IMR-90 (cell line): ENCODE data around the gene ADAMTSL1. TPM values are rescaled to one million over a fixed set of nuclear protein-coding genes. Genes with fewer than 3 reads are reported as not detected.

ENCODE experiments used
- ATAC-seq: fragments of 200-7000 bp; cut with Tn5 transposase; 2 replicates; pipeline ENCODE4 v1.9.1; 2020; ENCODE audit warnings: low read depth, mild to moderate bottlenecking, moderate library complexity
- BruUV-seq: library from RNA; stranded (reverse); fragments of 400-500 nt; replicated peaks from 2 replicates; lab custom pipeline; 2021; lab: Mats Ljungman, UMichigan
- CTCF ChIA-PET: fragments of 300-600 bp; formaldehyde crosslinking; extraction: SDS; loops from one replicate; lab custom pipeline; 2021; ENCODE audit warnings: antibody characterized with exemption; lab: Yijun Ruan, JAX
- POLR2A ChIA-PET: fragments of 300-600 bp; sonication (Branson Sonifier 250); formaldehyde crosslinking; loops from one replicate; lab custom pipeline; 2022; ENCODE audit warnings: antibody characterized with exemption; ENCODE audit not compliant: unreplicated experiment; lab: Charles Lee
- DNase-seq: peaks from one replicate; pipeline ENCODE4 v3.0.0; 2013
- H2AFZ ChIP-seq: replicated peaks from 2 replicates; pipeline ENCODE3; 2013; ENCODE audit warnings: low read length, mild to moderate bottlenecking; ENCODE audit not compliant: poor library complexity
- H2AK5ac ChIP-seq: 2 replicates; pipeline ENCODE4 v1.6.1; 2013; ENCODE audit warnings: low read depth, low read length, inconsistent platforms
- H2AK9ac ChIP-seq: replicated peaks from 2 replicates; pipeline ENCODE3; 2013; ENCODE audit warnings: mild to moderate bottlenecking, low read depth, low read length, moderate library complexity; ENCODE audit not compliant: poor library complexity
- H2BK120ac ChIP-seq: 2 replicates; pipeline ENCODE4 v1.6.1; 2013; ENCODE audit warnings: low read depth, low read length, inconsistent platforms
- H2BK15ac ChIP-seq: 3 replicates; pipeline ENCODE4 v1.6.1; 2013; ENCODE audit warnings: low read depth, low read length, inconsistent platforms
- H2BK20ac ChIP-seq: 2 replicates; pipeline ENCODE4 v1.6.1; 2013; ENCODE audit warnings: low read depth, mild to moderate bottlenecking, inconsistent platforms, low read length, moderate library complexity
- H2BK5ac ChIP-seq: 2 replicates; pipeline ENCODE4 v1.6.1; 2013; ENCODE audit warnings: mild to moderate bottlenecking, low read depth, low read length, inconsistent platforms; ENCODE audit not compliant: poor library complexity, severe bottlenecking
- H3K14ac ChIP-seq: replicated peaks from 2 replicates; pipeline ENCODE4 v1.6.1; 2013; ENCODE audit warnings: low read depth, low read length, inconsistent platforms
- H3K18ac ChIP-seq: 2 replicates; pipeline ENCODE4 v1.6.1; 2013; ENCODE audit warnings: low read depth, low read length, control low read depth
- H3K23ac ChIP-seq: 2 replicates; pipeline ENCODE4 v1.6.1; 2013; ENCODE audit warnings: low read depth, low read length, inconsistent platforms
- H3K27ac ChIP-seq: 2 replicates; pipeline ENCODE4 v1.5.1; 2013; ENCODE audit warnings: mild to moderate bottlenecking, control low read depth, low read length; ENCODE audit not compliant: insufficient read depth
- H3K27me3 ChIP-seq: 2 replicates; pipeline ENCODE4 v1.6.1; 2013; ENCODE audit warnings: low read length; ENCODE audit not compliant: control insufficient read depth, insufficient read depth
- H3K36me3 ChIP-seq: 2 replicates; pipeline ENCODE4 v1.6.1; 2013; ENCODE audit warnings: low read length, mixed read lengths; ENCODE audit not compliant: control insufficient read depth, insufficient read depth
- H3K4ac ChIP-seq: 2 replicates; pipeline ENCODE4 v1.6.1; 2013; ENCODE audit warnings: low read depth, low read length, inconsistent platforms
- H3K4me1 ChIP-seq: 2 replicates; pipeline ENCODE4 v1.6.1; 2013; ENCODE audit warnings: low read length, mixed read lengths; ENCODE audit not compliant: control insufficient read depth, insufficient read depth
- H3K4me2 ChIP-seq: 2 replicates; pipeline ENCODE4 v1.6.1; 2013; ENCODE audit warnings: low read depth, mild to moderate bottlenecking, control low read depth, low read length, moderate library complexity
- H3K4me3 ChIP-seq: 2 replicates; pipeline ENCODE4 v1.5.1; 2013; ENCODE audit warnings: low read depth, mild to moderate bottlenecking, control low read depth, low read length, moderate library complexity; ENCODE audit not compliant: insufficient read depth
- H3K56ac ChIP-seq: 2 replicates; pipeline ENCODE4 v1.6.1; 2013; ENCODE audit warnings: low read length, inconsistent platforms; ENCODE audit not compliant: insufficient read depth; ENCODE audit errors: extremely low read depth
- H3K79me1 ChIP-seq, 2 experiments: 2 replicates each; pipeline ENCODE4 v1.6.1; 2013; ENCODE audit warnings: low read length in 2 of 2, inconsistent platforms in 1 of 2, low read depth in 1 of 2
- H3K9ac ChIP-seq: 2 replicates; pipeline ENCODE4 v1.6.1; 2013; ENCODE audit warnings: low read depth, low read length, control low read depth
- H3K9me1 ChIP-seq: 2 replicates; pipeline ENCODE4 v1.6.1; 2013; ENCODE audit warnings: low read length, inconsistent platforms; ENCODE audit not compliant: insufficient read depth
- H3K9me3 ChIP-seq: 2 replicates; pipeline ENCODE4 v1.6.1; 2013; ENCODE audit warnings: low read length; ENCODE audit not compliant: control insufficient read depth, insufficient read depth
- H4K20me1 ChIP-seq: 2 replicates; pipeline ENCODE4 v1.6.1; 2013; ENCODE audit warnings: low read length, inconsistent platforms; ENCODE audit not compliant: insufficient read depth
- H4K5ac ChIP-seq: 2 replicates; pipeline ENCODE4 v1.6.1; 2013; ENCODE audit warnings: mild to moderate bottlenecking, low read depth, low read length, control low read depth
- H4K8ac ChIP-seq, 2 experiments: 2 replicates each; pipeline ENCODE4 v1.6.1; 2013; ENCODE audit warnings: low read depth in 2 of 2, low read length in 2 of 2, control low read depth in 1 of 2, inconsistent platforms in 1 of 2
- H4K91ac ChIP-seq: 2 replicates; pipeline ENCODE4 v1.6.1; 2013; ENCODE audit warnings: low read depth, low read length, inconsistent platforms; ENCODE audit not compliant: insufficient read depth
- CEBPB ChIP-seq: IDR thresholded peaks from 2 replicates; pipeline ENCODE4 v1.6.1; 2012; ENCODE audit warnings: low read depth, low read length, improper control_type of control experiment
- CHD1 ChIP-seq: IDR thresholded peaks from 2 replicates; pipeline ENCODE4 v1.6.1; 2012; ENCODE audit warnings: low read depth, low read length, improper control_type of control experiment
- CTCF ChIP-seq: conservative IDR thresholded peaks from 2 replicates; pipeline ENCODE4 v1.5.1; 2012; ENCODE audit warnings: mild to moderate bottlenecking, low read depth, low read length, improper control_type of control experiment
- MAFK ChIP-seq: IDR thresholded peaks from 2 replicates; pipeline ENCODE4 v1.6.1; 2012; ENCODE audit warnings: low read depth, low read length, improper control_type of control experiment
- MAZ ChIP-seq: IDR thresholded peaks from 2 replicates; pipeline ENCODE4 v1.6.1; 2012; ENCODE audit warnings: low read depth, mild to moderate bottlenecking, low read length, improper control_type of control experiment, moderate library complexity, borderline replicate concordance
- MXI1 ChIP-seq: IDR thresholded peaks from 2 replicates; pipeline ENCODE4 v1.6.1; 2012; ENCODE audit warnings: low read depth, mild to moderate bottlenecking, low read length, moderate library complexity, borderline replicate concordance
- NFE2L2 ChIP-seq: fragments of 150-350 bp; IDR thresholded peaks from 2 replicates; pipeline ENCODE4 v1.6.1; 2016; ENCODE audit warnings: low read depth, mild to moderate bottlenecking, low read length
- WGBS, 2 experiments: methylation state at CpG; one replicate each; pipeline versions ENCODE4 v1.1.5 to v1.1.7; 2013; ENCODE audit warnings: missing lambda C conversion rate in 2 of 2; ENCODE audit not compliant: insufficient read length in 1 of 2; ENCODE audit errors: extremely low coverage in 2 of 2; 5-methylcytosine and 5-hydroxymethylcytosine counted together
- dilution Hi-C: fragments of 300-500 bp; cut with HindIII; formaldehyde crosslinking; loops from one replicate; pipeline ENCODE4 v1.14.3; 2018; ENCODE audit warnings: low sequenced_read_pairs; ENCODE audit not compliant: unreplicated experiment
- in situ Hi-C: fragments of 300-500 bp; cut with MboI; formaldehyde crosslinking; loops from 3 replicates; pipeline ENCODE4 v1.14.3; 2019; ENCODE audit warnings: low sequenced_read_pairs, inconsistent platforms, mixed read lengths
- intact Hi-C: fragments of 100-400 bp; cut with micrococcal nuclease; formaldehyde crosslinking; loops from 2 replicates; pipeline ENCODE4 v1.10.0; 2022
- polyA plus RNA-seq, 3 experiments: library from polyadenylated mRNA; depleted of rRNA; stranded (reverse); fragments of >200 nt; gene quantifications; 2 replicates each; pipeline ENCODE4 v1.2.3, GENCODE V29; 2012; ENCODE audit warnings: low replicate concordance in 1 of 3
- total RNA-seq: library from RNA; depleted of rRNA; stranded (reverse); fragments of >200 nt; gene quantifications from 2 replicates; pipeline ENCODE4 v1.2.3, GENCODE V29; 2012

Gene ADAMTSL1
- total and polyA plus RNA-seq, 2 of the 4 experiments (the other 2 are of a cell fraction), result 38.2 to 62.2 TPM

GRCh38 chr9:18636781-18637180 is 162.8 kb downstream of the ADAMTSL1 start (continued):
- TF ChIP-seq NFE2L2, result no peak
- TF ChIP-seq CHD1, result no peak
- TF ChIP-seq MAZ, result no peak

GRCh38 chr9:18638371-18639249 is 164.7 kb downstream of the ADAMTSL1 start:
- no TSS peak for BruUV-seq
- TF ChIP-seq MXI1, result no peak
- TF ChIP-seq MAFK, result 0 out of 2 replicates have a peak, but pooled peaks have one; percentile 19
- peak; percentile 87 for TF ChIP-seq CEBPB
- TF ChIP-seq CTCF, result no peak
- Histone ChIP-seq H2BK120ac (peak overlapping the region; percentile 30; the same call in 1 of the 2 replicates), H2AFZ (no peak overlapping the region), H3K36me3 (no peaks in the 10 kb centered on the region), H3K9ac (no peak overlapping the region), H3K79me1 (no peaks in the 10 kb centered on the region), H3K4ac (no peak overlapping the region; the same call in 1 of the 2 replicates), H4K20me1 (no peaks in the 10 kb centered on the region), H4K5ac (no peak overlapping the region; the same call in 1 of the 2 replicates), H3K27me3 (no peaks in the 10 kb centered on the region), H2BK5ac (peak overlapping the region; percentile 58), H3K4me3 (no peak overlapping the region), H3K56ac (no peak overlapping the region), H3K23ac (no peak overlapping the region), H3K4me2 (peak overlapping the region; percentile 71; the same call in 1 of the 2 replicates), H3K9me3 (no peaks in the 10 kb centered on the region), H3K18ac (peak overlapping the region; percentile 52; the same call in 1 of the 2 replicates), H3K14ac (peak overlapping the region; percentile 30; the same call in 1 of the 2 replicates), H2BK15ac (peak overlapping the region; percentile 18; the same call in 1 of the 3 replicates), H4K91ac (no peak overlapping the region), H3K27ac (peak overlapping the region; percentile 44; the same call in 1 of the 2 replicates), H3K9me1 (peaks cover 7% of the 10 kb centered on the region; the same call in 1 of the 2 replicates), H3K4me1 (peaks cover 6% of the 10 kb centered on the region), H2BK20ac (peak overlapping the region; percentile 32; the same call in 1 of the 2 replicates), H4K8ac (peak overlapping the region in 1 of 2 experiments; percentile 56; a peak in 1 of 4 replicates), H2AK5ac (no peak overlapping the region), H2AK9ac (no peak overlapping the region)
- ChIA-PET CTCF (no interaction called here), POLR2A (no interaction called here)
- ATAC-seq (peak; percentile 76), DNase-seq (peak; percentile 77)
- 33% methylated on average over 3 of the region's 7 CpGs; no CpG with 5 or more reads in 1 of the 2 experiments for WGBS, 2 experiments
- dilution Hi-C loops, result no loop called here
- in situ Hi-C loops, result no loop called here
- intact Hi-C loops, result loop anchor here (10.0 kb wide), 2 partner anchors 186 to 384 kb away; no protein-coding TSS in a partner anchor
